ENCODE results near the gene MRPL46. TPM values are rescaled to one million over a fixed set of nuclear protein-coding genes. Genes with fewer than 3 reads are reported as not detected.

MRPL46 gene
- total and polyA plus RNA-seq, 2 of the 13 experiments (the other 11 are each of a cell fraction or from before 2014, with no cell fraction given): 62.9 to 79.2 TPM

GRCh38 chr15:88467073-88467934, at the start of gene MRPL46, which contains the start of gene MRPS11 (continued):
- TF ChIP-seq GMEB1 (CRISPR knock-in tag; IDR thresholded peaks at IDR 0.05; ENCODE audit: borderline replicate concordance) (peak; percentile 65; the same call in 1 of the 2 replicates), ZNF446 (CRISPR knock-in tag; IDR thresholded peaks at IDR 0.05) (no peak), SALL1 (CRISPR knock-in tag; IDR thresholded peaks at IDR 0.05) (peak; percentile 51), ZNF20 (CRISPR knock-in tag; IDR thresholded peaks at IDR 0.05) (no peak), TFE3 (CRISPR knock-in tag; IDR thresholded peaks at IDR 0.05) (peak; percentile 10; the same call in 1 of the 2 replicates), ZNF333 (CRISPR knock-in tag; IDR thresholded peaks at IDR 0.05; ENCODE audit: borderline replicate concordance) (0 out of 2 replicates have a peak, but pooled peaks have one; percentile 40), NR2C2 (CRISPR knock-in tag; IDR thresholded peaks at IDR 0.05; ENCODE audit: borderline replicate concordance) (peak; percentile 76), ONECUT2 (CRISPR knock-in tag; IDR thresholded peaks at IDR 0.05) (0 out of 2 replicates have a peak, but pooled peaks have one; percentile 19), MIER2 (CRISPR knock-in tag; IDR thresholded peaks at IDR 0.05) (peak; percentile 23; the same call in 1 of the 2 replicates), ZNF556 (CRISPR knock-in tag; IDR thresholded peaks at IDR 0.05; ENCODE audit: borderline replicate concordance) (0 out of 2 replicates have a peak, but pooled peaks have one; percentile 61), RARA (CRISPR knock-in tag; IDR thresholded peaks at IDR 0.05) (no peak), POLR2AphosphoS5 (IDR thresholded peaks at IDR 0.05; ENCODE audit: low read depth, low read length) (peak; percentile 78), TBX2 (CRISPR knock-in tag; IDR thresholded peaks at IDR 0.05; ENCODE audit: borderline replicate concordance) (peak; percentile 43; the same call in 1 of the 2 replicates), IRF2 (CRISPR knock-in tag; IDR thresholded peaks at IDR 0.05) (0 out of 2 replicates have a peak, but pooled peaks have one; percentile 9), ZFYVE20 (CRISPR knock-in tag; IDR thresholded peaks at IDR 0.05; ENCODE audit: borderline replicate concordance, low read depth) (no peak), ZNF615 (CRISPR knock-in tag; IDR thresholded peaks at IDR 0.05; ENCODE audit: borderline replicate concordance) (no peak), ATF1 (CRISPR knock-in tag; IDR thresholded peaks at IDR 0.05) (peak; percentile 87), SNAI1 (CRISPR knock-in tag; IDR thresholded peaks at IDR 0.05; ENCODE audit: borderline replicate concordance) (0 out of 2 replicates have a peak, but pooled peaks have one; percentile 75), ESRRA (CRISPR knock-in tag; IDR thresholded peaks at IDR 0.05; ENCODE audit: low read depth) (peak; percentile 38; the same call in 1 of the 2 replicates), ZNF572 (CRISPR knock-in tag; IDR thresholded peaks at IDR 0.05) (peak; percentile 29; the same call in 1 of the 2 replicates), NRL (CRISPR knock-in tag; IDR thresholded peaks at IDR 0.05; ENCODE audit: borderline replicate concordance) (peak; percentile 35; the same call in 1 of the 2 replicates), ZNF75D (CRISPR knock-in tag; IDR thresholded peaks at IDR 0.05; ENCODE audit: borderline replicate concordance) (no peak), ARNTL (CRISPR knock-in tag; IDR thresholded peaks at IDR 0.05) (peak; percentile 64; the same call in 1 of the 2 replicates), SKI (IDR thresholded peaks at IDR 0.05; ENCODE audit: partially characterized antibody) (peak; percentile 27), ZNF704 (CRISPR knock-in tag; IDR thresholded peaks at IDR 0.05; ENCODE audit: borderline replicate concordance) (peak; percentile 87)
